ENCODE results near the gene TOM1. TPM values are rescaled to one million over a fixed set of nuclear protein-coding genes. Genes with fewer than 3 reads are reported as not detected.
A peak's percentile ranks its signal among the peaks of the same experiment; 100 is the strongest.

The TOM1 gene
- total and polyA plus RNA-seq, 2 of the 13 experiments (the other 11 are each of a cell fraction or from before 2014, with no cell fraction given): 30.8 to 87.3 TPM

GRCh38 chr22:35257321-35258190 lies 42.1 kb upstream of the TOM1 start, which contains the start of gene HMGXB4 (continued):
- TF ChIP-seq EHMT2 (IDR thresholded peaks at IDR 0.05; ENCODE audit: borderline replicate concordance, low read depth, low read length) (no peak), SIN3A (IDR thresholded peaks at IDR 0.05; ENCODE audit: borderline replicate concordance, low read depth, low read length) (0 out of 2 replicates have a peak, but pooled peaks have one; percentile 42), ATF1 (CRISPR knock-in tag; IDR thresholded peaks at IDR 0.05) (no peak; the same call in 1 of the 2 replicates), ZNF607 (CRISPR knock-in tag; IDR thresholded peaks at IDR 0.05; ENCODE audit: borderline replicate concordance) (peak; percentile 80), ZNF790 (CRISPR knock-in tag; IDR thresholded peaks at IDR 0.05; ENCODE audit: borderline replicate concordance) (0 out of 2 replicates have a peak, but pooled peaks have one; percentile 75), TCF12 (IDR thresholded peaks at IDR 0.05) (no peak), TCF12 (CRISPR knock-in tag; IDR thresholded peaks at IDR 0.05) (peak; percentile 50; the same call in 1 of the 2 replicates), ZNF720 (CRISPR knock-in tag; IDR thresholded peaks at IDR 0.05) (no peak), ARID2 (CRISPR knock-in tag; IDR thresholded peaks at IDR 0.05; ENCODE audit: borderline replicate concordance) (no peak), ELF3 (CRISPR knock-in tag; IDR thresholded peaks at IDR 0.05) (peak; percentile 27; the same call in 1 of the 2 replicates), JARID2 (CRISPR knock-in tag; IDR thresholded peaks at IDR 0.05; ENCODE audit: insufficient replicate concordance) (no peak), SMARCC2 (IDR thresholded peaks at IDR 0.05) (no peak), ZMAT3 (CRISPR knock-in tag; conservative IDR thresholded peaks at IDR 0.05) (peak; percentile 88), FOXK1 (CRISPR knock-in tag; IDR thresholded peaks at IDR 0.05; ENCODE audit: borderline replicate concordance, low read depth) (peak; percentile 66; the same call in 1 of the 2 replicates), ZNF33B (CRISPR knock-in tag; IDR thresholded peaks at IDR 0.05) (peak; percentile 87; the same call in 1 of the 2 replicates), SMYD3 (CRISPR knock-in tag; IDR thresholded peaks at IDR 0.05) (no peak), CBX2 (IDR thresholded peaks at IDR 0.05; ENCODE audit: low read depth, low read length) (no peak), CBX2 (CRISPR knock-in tag; IDR thresholded peaks at IDR 0.05; ENCODE audit: low read depth) (no peak), BHLHE40 (IDR thresholded peaks at IDR 0.05; ENCODE audit: low read length) (peak; percentile 20; the same call in 1 of the 2 replicates), NBN (conservative IDR thresholded peaks at IDR 0.05) (no peak), ZNF737 (CRISPR knock-in tag; IDR thresholded peaks at IDR 0.05; ENCODE audit: borderline replicate concordance) (no peak), HNF4A (CRISPR knock-in tag; IDR thresholded peaks at IDR 0.05) (no peak), PPARG (CRISPR knock-in tag; conservative IDR thresholded peaks at IDR 0.05) (no peak)
- TF ChIP-seq, protein P1, sequence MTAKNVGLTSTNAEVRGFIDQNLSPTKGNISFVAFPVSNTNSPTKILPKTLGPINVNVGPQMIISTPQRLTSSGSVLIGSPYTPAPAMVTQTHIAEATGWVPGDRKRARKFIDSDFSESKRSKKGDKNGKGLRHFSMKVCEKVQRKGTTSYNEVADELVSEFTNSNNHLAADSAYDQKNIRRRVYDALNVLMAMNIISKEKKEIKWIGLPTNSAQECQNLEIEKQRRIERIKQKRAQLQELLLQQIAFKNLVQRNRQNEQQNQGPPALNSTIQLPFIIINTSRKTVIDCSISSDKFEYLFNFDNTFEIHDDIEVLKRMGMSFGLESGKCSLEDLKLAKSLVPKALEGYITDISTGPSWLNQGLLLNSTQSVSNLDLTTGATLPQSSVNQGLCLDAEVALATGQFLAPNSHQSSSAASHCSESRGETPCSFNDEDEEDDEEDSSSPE (CRISPR knock-in tag; IDR thresholded peaks at IDR 0.05): peak; percentile 96
- TF ChIP-seq, protein P2, sequence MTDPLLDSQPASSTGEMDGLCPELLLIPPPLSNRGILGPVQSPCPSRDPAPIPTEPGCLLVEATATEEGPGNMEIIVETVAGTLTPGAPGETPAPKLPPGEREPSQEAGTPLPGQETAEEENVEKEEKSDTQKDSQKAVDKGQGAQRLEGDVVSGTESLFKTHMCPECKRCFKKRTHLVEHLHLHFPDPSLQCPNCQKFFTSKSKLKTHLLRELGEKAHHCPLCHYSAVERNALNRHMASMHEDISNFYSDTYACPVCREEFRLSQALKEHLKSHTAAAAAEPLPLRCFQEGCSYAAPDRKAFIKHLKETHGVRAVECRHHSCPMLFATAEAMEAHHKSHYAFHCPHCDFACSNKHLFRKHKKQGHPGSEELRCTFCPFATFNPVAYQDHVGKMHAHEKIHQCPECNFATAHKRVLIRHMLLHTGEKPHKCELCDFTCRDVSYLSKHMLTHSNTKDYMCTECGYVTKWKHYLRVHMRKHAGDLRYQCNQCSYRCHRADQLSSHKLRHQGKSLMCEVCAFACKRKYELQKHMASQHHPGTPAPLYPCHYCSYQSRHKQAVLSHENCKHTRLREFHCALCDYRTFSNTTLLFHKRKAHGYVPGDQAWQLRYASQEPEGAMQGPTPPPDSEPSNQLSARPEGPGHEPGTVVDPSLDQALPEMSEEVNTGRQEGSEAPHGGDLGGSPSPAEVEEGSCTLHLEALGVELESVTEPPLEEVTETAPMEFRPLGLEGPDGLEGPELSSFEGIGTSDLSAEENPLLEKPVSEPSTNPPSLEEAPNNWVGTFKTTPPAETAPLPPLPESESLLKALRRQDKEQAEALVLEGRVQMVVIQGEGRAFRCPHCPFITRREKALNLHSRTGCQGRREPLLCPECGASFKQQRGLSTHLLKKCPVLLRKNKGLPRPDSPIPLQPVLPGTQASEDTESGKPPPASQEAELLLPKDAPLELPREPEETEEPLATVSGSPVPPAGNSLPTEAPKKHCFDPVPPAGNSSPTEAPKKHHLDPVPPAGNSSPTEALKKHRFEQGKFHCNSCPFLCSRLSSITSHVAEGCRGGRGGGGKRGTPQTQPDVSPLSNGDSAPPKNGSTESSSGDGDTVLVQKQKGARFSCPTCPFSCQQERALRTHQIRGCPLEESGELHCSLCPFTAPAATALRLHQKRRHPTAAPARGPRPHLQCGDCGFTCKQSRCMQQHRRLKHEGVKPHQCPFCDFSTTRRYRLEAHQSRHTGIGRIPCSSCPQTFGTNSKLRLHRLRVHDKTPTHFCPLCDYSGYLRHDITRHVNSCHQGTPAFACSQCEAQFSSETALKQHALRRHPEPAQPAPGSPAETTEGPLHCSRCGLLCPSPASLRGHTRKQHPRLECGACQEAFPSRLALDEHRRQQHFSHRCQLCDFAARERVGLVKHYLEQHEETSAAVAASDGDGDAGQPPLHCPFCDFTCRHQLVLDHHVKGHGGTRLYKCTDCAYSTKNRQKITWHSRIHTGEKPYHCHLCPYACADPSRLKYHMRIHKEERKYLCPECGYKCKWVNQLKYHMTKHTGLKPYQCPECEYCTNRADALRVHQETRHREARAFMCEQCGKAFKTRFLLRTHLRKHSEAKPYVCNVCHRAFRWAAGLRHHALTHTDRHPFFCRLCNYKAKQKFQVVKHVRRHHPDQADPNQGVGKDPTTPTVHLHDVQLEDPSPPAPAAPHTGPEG (CRISPR knock-in tag; IDR thresholded peaks at IDR 0.05): peak; percentile 76; the same call in 1 of the 2 replicates
